Uterus (tissue), 2 donors: ENCODE data around the gene HTT.

ENCODE experiments used
- POLR2A ChIP-seq, 2 donors: fragments of 450-650 bp; IDR thresholded peaks; one replicate each; pipeline ENCODE4 v1.6.1; 2016; ENCODE audit warnings: antibody characterized with exemption in 2 of 2, mild to moderate bottlenecking in 1 of 2, moderate library complexity in 1 of 2
- TF ChIP-seq, protein P1 (sequence below), 4 experiments: fragments of 200-600 bp in 2 of 4; fragments of 450-650 bp in 2 of 4; sonication (generic) in 2 of 4; IDR thresholded peaks; one replicate each; pipeline ENCODE4 v1.5.1; 2016 to 2019; ENCODE audit warnings: antibody characterized with exemption in 4 of 4, mild to moderate bottlenecking in 2 of 4, moderate library complexity in 1 of 4

DNA sequence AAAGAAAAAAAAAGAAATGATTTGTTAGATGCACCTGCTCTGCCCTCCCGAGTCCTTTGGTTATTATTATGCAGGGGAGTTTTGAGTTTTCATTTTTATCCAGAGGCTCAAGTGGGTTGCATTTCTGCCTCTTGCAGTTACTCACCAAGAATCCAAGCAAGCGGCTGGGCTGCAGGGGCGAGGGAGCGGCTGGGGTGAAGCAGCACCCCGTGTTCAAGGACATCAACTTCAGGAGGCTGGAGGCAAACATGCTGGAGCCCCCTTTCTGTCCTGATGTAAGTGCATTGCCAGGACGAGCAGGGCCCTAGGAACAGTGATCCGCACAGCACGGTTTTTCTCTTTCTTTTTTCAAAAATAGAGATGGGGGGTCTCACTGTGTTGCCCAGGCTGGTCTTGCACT is 39.2 kb upstream of the HTT start:
- TF ChIP-seq, protein P1, sequence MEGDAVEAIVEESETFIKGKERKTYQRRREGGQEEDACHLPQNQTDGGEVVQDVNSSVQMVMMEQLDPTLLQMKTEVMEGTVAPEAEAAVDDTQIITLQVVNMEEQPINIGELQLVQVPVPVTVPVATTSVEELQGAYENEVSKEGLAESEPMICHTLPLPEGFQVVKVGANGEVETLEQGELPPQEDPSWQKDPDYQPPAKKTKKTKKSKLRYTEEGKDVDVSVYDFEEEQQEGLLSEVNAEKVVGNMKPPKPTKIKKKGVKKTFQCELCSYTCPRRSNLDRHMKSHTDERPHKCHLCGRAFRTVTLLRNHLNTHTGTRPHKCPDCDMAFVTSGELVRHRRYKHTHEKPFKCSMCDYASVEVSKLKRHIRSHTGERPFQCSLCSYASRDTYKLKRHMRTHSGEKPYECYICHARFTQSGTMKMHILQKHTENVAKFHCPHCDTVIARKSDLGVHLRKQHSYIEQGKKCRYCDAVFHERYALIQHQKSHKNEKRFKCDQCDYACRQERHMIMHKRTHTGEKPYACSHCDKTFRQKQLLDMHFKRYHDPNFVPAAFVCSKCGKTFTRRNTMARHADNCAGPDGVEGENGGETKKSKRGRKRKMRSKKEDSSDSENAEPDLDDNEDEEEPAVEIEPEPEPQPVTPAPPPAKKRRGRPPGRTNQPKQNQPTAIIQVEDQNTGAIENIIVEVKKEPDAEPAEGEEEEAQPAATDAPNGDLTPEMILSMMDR (IDR thresholded peaks at IDR 0.05) = no peak
- TF ChIP-seq POLR2A (IDR thresholded peaks at IDR 0.05) = no peak
